Central memory CD8-positive, alpha-beta T cell (primary cell): ENCODE data around the gene SEPTIN6.
A peak's percentile ranks its signal among the peaks of the same experiment; 100 is the strongest.

Source experiments
- ATAC-seq: fragments of 150-1000 bp; cut with Tn5 transposase; replicated peaks from 2 replicates; pipeline ENCODE4 v1.10.0; 2022; ENCODE audit warnings: mild to moderate bottlenecking, moderate FRiP score, moderate number of reproducible peaks; ENCODE audit not compliant: poor library complexity, severe bottlenecking; ENCODE audit errors: extremely low read depth
- DNase-seq, 2 donors: peaks; one replicate each; pipeline ENCODE4 v3.0.0; 2021; ENCODE audit warnings: low spot score in 2 of 2
- H3K27ac Mint-ChIP-seq: one replicate; pipeline ENCODE4 v1.8.0; 2022; ENCODE audit warnings: low read depth, mild to moderate bottlenecking, moderate library complexity, mixed read lengths
- H3K27me3 Mint-ChIP-seq: one replicate; pipeline ENCODE4 v1.8.0; 2022; ENCODE audit warnings: mixed read lengths
- H3K36me3 Mint-ChIP-seq: one replicate; pipeline ENCODE4 v1.8.0; 2022; ENCODE audit warnings: mild to moderate bottlenecking, moderate library complexity, mixed read lengths; ENCODE audit not compliant: insufficient read depth
- H3K4me1 Mint-ChIP-seq: one replicate; pipeline ENCODE4 v1.8.0; 2022; ENCODE audit warnings: mixed read lengths
- H3K4me3 Mint-ChIP-seq: one replicate; pipeline ENCODE4 v1.8.0; 2022; ENCODE audit warnings: mild to moderate bottlenecking, moderate library complexity, mixed read lengths
- H3K9me3 Mint-ChIP-seq: one replicate; pipeline ENCODE4 v1.8.0; 2022; ENCODE audit warnings: mixed read lengths

The SEPTIN6 gene

GRCh38 chrX:119706616-119707015, 13.6 kb upstream of the SEPTIN6 start:
- no peaks in the 10 kb centered on the region for H3K4me1 Mint-ChIP-seq

GRCh38 chrX:119698845-119699244, 5.9 kb upstream of the SEPTIN6 start:
- ATAC-seq (no peak), DNase-seq (no peak)
- no peaks in the 10 kb centered on the region for H3K9me3 Mint-ChIP-seq
- H3K4me1 Mint-ChIP-seq, result peaks cover 5% of the 10 kb centered on the region
- H3K27ac Mint-ChIP-seq, result no peak overlapping the region
- H3K4me3 Mint-ChIP-seq, result no peak overlapping the region
- H3K27me3 Mint-ChIP-seq, result no peaks in the 10 kb centered on the region
- peaks cover 2% of the 10 kb centered on the region for H3K36me3 Mint-ChIP-seq

More at GRCh38 chrX:119706616-119707015, 13.6 kb upstream of the SEPTIN6 start:
- H3K36me3 Mint-ChIP-seq, result no peaks in the 10 kb centered on the region
- H3K27me3 Mint-ChIP-seq, result no peaks in the 10 kb centered on the region
- no peaks in the 10 kb centered on the region for H3K9me3 Mint-ChIP-seq
- H3K27ac Mint-ChIP-seq, result no peak overlapping the region
- ATAC-seq (no peak), DNase-seq (no peak)
- H3K4me3 Mint-ChIP-seq, result no peak overlapping the region

- Mint-ChIP-seq H3K9me3 (no peaks in the 10 kb centered on the region), H3K27ac (no peak overlapping the region), H3K27me3 (no peaks in the 10 kb centered on the region), H3K36me3 (peaks cover 10% of the 10 kb centered on the region), H3K4me3 (no peak overlapping the region), H3K4me1 (peaks cover 5% of the 10 kb centered on the region)
- ATAC-seq (no peak), DNase-seq (no peak)
Observed at GRCh38 chrX:119696251-119696890, 3.4 kb upstream of the SEPTIN6 start.

GRCh38 chrX:119695535-119696050, 2.6 kb upstream of the SEPTIN6 start:
- H3K4me3 Mint-ChIP-seq, result no peak overlapping the region
- peaks cover 17% of the 10 kb centered on the region for H3K36me3 Mint-ChIP-seq
- H3K27ac Mint-ChIP-seq, result no peak overlapping the region
- H3K27me3 Mint-ChIP-seq, result no peaks in the 10 kb centered on the region
- no peaks in the 10 kb centered on the region for H3K9me3 Mint-ChIP-seq
- ATAC-seq (no peak), DNase-seq (no peak)
- peaks cover 12% of the 10 kb centered on the region for H3K4me1 Mint-ChIP-seq

- H3K4me3 Mint-ChIP-seq, result no peak overlapping the region
- H3K36me3 Mint-ChIP-seq, result peaks cover 22% of the 10 kb centered on the region
- peak overlapping the region; percentile 55 for H3K27ac Mint-ChIP-seq
- H3K9me3 Mint-ChIP-seq, result no peaks in the 10 kb centered on the region
- H3K27me3 Mint-ChIP-seq, result no peaks in the 10 kb centered on the region
- no peak for DNase-seq
- no peak for ATAC-seq
- peaks cover 14% of the 10 kb centered on the region for H3K4me1 Mint-ChIP-seq
Observed at GRCh38 chrX:119694601-119695534, 1.9 kb upstream of the SEPTIN6 start.

GRCh38 chrX:119693996-119694451, 1.1 kb upstream of the SEPTIN6 start:
- no peak for DNase-seq
- peaks cover 14% of the 10 kb centered on the region for H3K4me1 Mint-ChIP-seq
- no peak for ATAC-seq
- H3K27ac Mint-ChIP-seq, result peak overlapping the region; percentile 55
- H3K27me3 Mint-ChIP-seq, result no peaks in the 10 kb centered on the region
- peak overlapping the region; percentile 97 for H3K4me3 Mint-ChIP-seq
- peaks cover 26% of the 10 kb centered on the region for H3K36me3 Mint-ChIP-seq
- no peaks in the 10 kb centered on the region for H3K9me3 Mint-ChIP-seq

GRCh38 chrX:119692191-119693039, 553 bp downstream of the SEPTIN6 start:
- Mint-ChIP-seq H3K27me3 (no peaks in the 10 kb centered on the region), H3K4me1 (peaks cover 14% of the 10 kb centered on the region), H3K9me3 (no peaks in the 10 kb centered on the region), H3K27ac (peak overlapping the region; percentile 94), H3K4me3 (peak overlapping the region; percentile 97), H3K36me3 (peaks cover 30% of the 10 kb centered on the region)
- DNase-seq (peak; percentile 37 to 45), ATAC-seq (peak; percentile 60)

GRCh38 chrX:119690921-119691716, 1.8 kb downstream of the SEPTIN6 start:
- H3K36me3 Mint-ChIP-seq, result peaks cover 35% of the 10 kb centered on the region
- H3K4me3 Mint-ChIP-seq, result peak overlapping the region; percentile 97
- peaks cover 17% of the 10 kb centered on the region for H3K4me1 Mint-ChIP-seq
- H3K9me3 Mint-ChIP-seq, result no peaks in the 10 kb centered on the region
- H3K27ac Mint-ChIP-seq, result peak overlapping the region; percentile 77
- no peaks in the 10 kb centered on the region for H3K27me3 Mint-ChIP-seq
- DNase-seq (no peak), ATAC-seq (no peak)

GRCh38 chrX:119688911-119689321, 4.1 kb downstream of the SEPTIN6 start:
- no peak for ATAC-seq
- Mint-ChIP-seq H3K27ac (peak overlapping the region; percentile 97), H3K9me3 (no peaks in the 10 kb centered on the region), H3K4me1 (peaks cover 25% of the 10 kb centered on the region), H3K4me3 (peak overlapping the region; percentile 97), H3K27me3 (no peaks in the 10 kb centered on the region), H3K36me3 (peaks cover 38% of the 10 kb centered on the region)
- DNase-seq, result no peak

GRCh38 chrX:119687661-119688413, 5.1 kb downstream of the SEPTIN6 start:
- peak overlapping the region; percentile 97 for H3K27ac Mint-ChIP-seq
- H3K9me3 Mint-ChIP-seq, result no peaks in the 10 kb centered on the region
- peak overlapping the region; percentile 97 for H3K4me3 Mint-ChIP-seq
- peaks cover 30% of the 10 kb centered on the region for H3K4me1 Mint-ChIP-seq
- DNase-seq, result no peak
- H3K36me3 Mint-ChIP-seq, result peaks cover 34% of the 10 kb centered on the region
- ATAC-seq, result no peak
- no peaks in the 10 kb centered on the region for H3K27me3 Mint-ChIP-seq

- Mint-ChIP-seq H3K4me1 (peaks cover 35% of the 10 kb centered on the region), H3K4me3 (peak overlapping the region; percentile 97), H3K27ac (peak overlapping the region; percentile 97), H3K9me3 (no peaks in the 10 kb centered on the region), H3K36me3 (peaks cover 32% of the 10 kb centered on the region), H3K27me3 (no peaks in the 10 kb centered on the region)
- ATAC-seq (peak; percentile 24), DNase-seq (no peak)
Observed at GRCh38 chrX:119686087-119686691, 6.8 kb downstream of the SEPTIN6 start.
